ENCODE measurements around the gene SKI.

Gene SKI

DNA sequence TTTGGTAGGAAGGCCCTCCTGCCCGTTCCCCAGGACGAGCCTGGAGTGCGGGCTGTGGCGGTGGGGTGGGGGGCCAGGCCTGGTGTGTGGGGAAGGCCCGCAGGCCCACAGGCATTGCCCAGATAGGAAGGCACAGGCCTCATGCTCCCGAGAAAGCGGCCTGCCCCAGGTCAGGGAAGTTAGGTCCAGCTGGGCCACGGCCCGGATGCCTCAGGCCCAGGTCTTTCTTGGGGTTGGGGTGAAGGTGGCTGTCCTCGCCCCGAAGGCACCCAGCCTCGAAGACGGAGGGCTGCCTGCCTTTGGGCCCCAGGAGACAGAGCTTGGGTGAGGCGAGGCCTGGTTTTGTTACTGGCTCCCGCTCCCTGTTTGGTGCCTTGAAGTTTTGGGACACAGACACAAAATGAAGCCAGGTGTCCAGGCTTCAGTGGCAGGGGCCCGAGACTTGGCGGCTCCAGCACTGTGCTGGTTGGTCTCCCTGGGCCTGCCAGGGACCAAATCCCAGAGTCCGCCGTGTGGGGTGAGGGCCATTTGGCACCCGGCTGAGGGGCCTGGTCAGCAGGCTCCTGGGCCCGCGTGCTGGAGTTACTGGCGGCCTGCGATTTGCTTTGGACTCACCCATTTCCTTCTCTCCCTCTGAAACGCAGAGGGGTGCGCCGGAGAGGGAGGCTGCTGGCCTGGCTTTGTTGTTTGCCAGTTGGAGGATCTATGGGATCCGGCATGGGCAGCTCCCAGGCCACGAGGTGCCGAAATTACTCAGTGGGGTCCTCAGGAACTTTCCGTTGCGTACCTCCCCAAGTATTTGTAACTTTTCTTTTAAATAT lies 2.0 kb downstream of the SKI start:
- DNase-seq, result no peak

GRCh38 chr1:2230781-2231531 lies 2.8 kb downstream of the SKI start:
- DNase-seq, result no peak

GRCh38 chr1:2231532-2232254 lies 3.6 kb downstream of the SKI start:
- peak; percentile 87 for DNase-seq

DNA sequence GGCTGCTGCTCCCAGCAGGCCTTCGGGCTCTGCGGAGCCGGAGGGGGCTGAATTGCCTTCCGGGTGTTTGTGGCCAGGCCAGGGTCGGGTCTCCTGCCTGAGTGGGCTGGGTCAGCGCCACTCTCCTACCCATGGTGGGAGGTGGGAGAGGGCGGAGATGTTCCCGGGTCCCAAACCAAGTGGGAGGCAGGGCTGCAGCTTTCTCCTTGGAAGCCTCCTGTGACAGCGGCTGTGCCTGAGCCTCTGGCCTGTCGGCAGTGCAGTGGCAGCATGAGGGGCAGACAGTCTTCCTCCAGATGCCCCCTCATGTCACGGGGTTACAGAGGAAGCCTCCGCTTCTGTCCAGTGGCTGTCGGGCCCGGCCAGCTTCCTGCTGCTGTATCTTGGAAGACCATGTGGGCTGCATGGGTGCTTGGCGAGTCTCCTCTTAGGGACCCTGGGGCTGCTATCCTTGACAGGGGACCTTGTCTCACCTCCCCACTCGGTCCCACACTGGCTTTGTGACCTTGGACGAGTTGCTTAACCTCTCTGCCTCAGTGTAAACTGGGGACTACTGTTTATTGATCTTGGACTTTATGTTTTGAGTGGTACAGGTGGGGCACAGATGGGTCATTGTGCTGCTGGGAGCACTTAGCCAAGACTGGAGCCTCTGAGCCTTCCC lies 4.3 kb downstream of the SKI start:
- no peak for DNase-seq

GRCh38 chr1:2232916-2233438 lies 4.9 kb downstream of the SKI start:
- DNase-seq, result no peak

DNA sequence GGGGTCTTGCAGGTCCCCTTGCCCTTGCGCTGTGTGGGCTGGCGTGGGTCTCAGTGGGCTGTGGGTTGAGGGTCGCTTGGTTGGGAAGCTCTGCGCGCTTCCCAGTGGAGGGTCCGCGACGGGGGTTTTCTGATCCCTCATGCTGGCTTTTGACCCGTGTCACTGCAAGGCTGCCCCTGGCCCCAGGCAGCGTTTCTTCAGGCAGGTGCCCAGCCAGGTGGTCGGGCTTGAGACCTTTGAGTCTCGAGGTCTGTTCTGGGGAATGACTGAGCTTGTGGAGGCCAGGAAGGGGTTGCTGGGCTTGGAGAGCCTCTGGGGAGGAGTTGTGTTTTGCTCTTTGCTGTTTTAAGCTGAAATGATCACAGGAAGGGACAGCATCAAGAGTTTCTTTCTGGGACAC lies 5.3 kb downstream of the SKI start:
- DNase-seq, result no peak

GRCh38 chr1:2233997-2234761 lies 6.1 kb downstream of the SKI start:
- DNase-seq, result peak; percentile 91

DNA sequence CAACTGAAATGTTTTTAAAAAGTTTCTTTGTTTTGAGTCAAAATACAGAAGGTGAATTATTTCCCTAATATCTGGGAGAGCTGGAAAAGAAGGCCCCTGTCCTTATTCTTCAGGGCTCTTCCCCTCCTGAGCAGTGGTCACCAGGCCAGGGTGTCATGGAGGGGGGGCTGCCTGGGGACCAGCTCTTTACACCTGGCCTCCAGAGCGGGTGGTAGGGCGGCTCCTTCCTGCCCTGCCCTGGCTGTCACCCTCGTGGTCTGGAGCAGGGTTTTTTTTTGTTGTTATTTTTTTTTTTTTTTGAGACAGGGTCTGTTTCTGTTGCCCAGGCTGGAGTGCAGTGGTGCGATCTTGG lies 6.6 kb downstream of the SKI start:
- DNase-seq, result no peak

- no peak for DNase-seq
Observed at GRCh38 chr1:2235300-2235998, 7.3 kb downstream of the SKI start.

DNA sequence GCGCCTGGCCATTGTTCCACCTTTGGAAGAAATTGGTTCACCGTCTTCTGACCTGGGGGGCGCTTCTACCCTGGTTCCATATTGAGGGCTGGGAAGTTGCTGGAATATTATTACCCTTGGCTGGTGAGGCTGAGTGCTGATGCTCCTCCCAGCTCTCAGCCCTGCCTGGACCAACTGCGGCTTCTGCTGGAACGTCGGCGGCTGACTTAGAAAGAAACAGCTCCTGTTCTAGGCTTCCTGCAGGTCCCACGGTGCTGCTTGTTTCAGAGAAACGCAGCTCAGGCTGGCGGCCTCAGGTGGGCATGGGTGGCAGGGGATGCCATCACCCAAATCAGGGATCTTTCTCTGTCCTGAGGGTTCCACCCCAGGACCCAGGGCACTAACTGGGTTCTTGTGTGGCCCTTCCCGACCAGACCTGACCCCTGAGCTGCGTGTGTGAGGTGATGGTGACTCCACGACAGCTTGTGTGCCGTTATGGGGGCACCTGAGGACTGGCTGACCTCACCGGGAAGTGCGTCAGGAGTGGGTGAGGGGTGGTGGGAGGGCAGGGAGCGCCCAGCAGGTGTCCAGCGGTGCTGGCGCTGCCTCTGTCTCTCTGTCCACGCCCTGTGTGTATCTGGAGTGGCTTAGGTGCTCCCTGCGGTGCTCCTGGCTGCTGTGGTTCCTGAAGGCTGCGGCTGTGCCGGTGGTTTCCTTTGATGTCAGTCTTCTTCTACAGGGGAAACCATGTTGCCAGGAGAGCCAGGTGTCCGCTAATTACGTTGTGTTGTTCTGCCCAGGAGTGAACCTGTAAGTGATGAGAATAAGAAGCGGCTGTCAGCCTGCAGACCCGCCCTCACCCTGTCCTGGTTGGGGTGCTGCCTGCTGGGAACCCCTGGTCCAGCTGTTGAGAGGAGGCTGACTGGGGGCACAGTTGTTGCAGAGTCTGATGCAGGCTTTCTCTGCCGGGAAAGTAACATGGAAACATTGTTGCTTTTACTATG lies 8.9 kb downstream of the SKI start:
- DNase-seq, result no peak

- DNase-seq, result no peak
Observed at GRCh38 chr1:2237773-2238172, 9.7 kb downstream of the SKI start.

DNA sequence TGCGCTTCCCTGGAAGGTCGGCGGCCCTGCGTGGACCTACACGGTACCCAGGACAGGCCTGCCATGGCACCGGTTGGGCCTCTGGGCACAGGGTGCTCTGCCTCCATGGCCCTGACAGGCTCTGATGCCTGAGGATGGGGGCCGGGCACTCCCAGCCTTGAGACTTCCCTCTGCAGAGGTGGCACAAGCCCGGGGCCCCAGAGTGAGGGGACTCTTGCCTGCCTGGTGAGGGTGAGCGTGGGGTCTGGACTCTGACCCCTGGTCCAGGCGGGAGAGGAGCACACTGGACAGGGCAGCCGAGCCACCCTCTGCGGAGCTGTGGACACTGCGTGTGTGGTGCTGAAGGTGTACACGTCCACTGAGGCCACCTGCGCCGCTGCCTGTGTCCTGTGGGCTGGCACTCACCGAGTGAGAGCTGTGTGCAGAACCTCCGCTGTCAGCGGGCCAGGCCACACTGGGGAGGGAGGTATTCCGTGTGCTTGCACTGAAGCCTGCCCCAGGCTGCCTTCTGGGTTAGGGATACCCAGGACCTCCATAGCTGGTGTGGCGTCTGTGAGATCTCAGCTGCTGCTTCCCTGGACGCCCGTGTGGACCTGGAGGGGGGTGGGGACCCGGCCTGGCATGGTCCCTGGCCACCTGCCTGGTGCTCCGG lies 10.4 kb downstream of the SKI start:
- DNase-seq, result no peak

GRCh38 chr1:2239013-2239370 lies 10.9 kb downstream of the SKI start:
- DNase-seq, result no peak

DNA sequence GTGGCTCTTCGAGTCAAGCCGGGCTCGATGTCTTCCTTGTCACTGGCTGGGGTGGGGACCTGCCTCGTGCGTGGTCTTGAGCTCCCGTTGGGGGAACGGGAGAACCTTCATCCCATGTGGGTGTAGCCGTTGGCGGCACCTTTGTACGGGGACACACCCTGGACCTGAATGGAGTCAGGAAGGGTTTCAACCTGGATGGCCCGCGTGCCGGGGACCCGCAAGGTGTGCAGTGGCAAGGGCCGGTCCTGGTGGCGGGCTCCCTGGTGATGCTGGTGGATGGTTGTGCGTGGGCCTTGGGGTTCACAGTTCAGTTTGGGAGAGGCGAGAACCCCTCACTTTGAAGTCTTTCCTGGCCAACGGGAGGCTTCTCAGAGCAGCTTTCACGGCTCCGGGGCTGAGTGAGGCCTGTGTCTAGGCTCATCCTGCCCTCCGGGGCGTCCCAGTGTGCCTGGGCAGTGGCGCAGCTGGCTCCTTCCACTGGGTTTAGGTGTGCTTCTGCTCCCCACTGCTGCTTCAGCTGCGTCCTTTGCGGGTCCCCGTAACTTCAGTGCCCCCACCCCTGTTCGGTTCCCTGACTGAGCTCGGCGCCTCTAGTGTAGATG lies 11.4 kb downstream of the SKI start:
- no peak for DNase-seq

GRCh38 chr1:2240270-2241156 lies 12.4 kb downstream of the SKI start:
- peak; percentile 46 for DNase-seq

- no peak for DNase-seq
Observed at GRCh38 chr1:2241820-2242219, 13.7 kb downstream of the SKI start.

GRCh38 chr1:2242814-2243725 lies 15.0 kb downstream of the SKI start:
- DNase-seq, result no peak

Measured in fibroblast of skin of scalp (primary cell).